GM12878 (cell line): Measurements from ENCODE around the gene SCAMP1. TPM values are rescaled to one million over a fixed set of nuclear protein-coding genes. Genes with fewer than 3 reads are reported as not detected.

Experiments
- ATAC-seq: fragments of 200-7000 bp; cut with Tn5 transposase; 3 replicates; pipeline ENCODE4 v1.9.1; 2020; ENCODE audit warnings: mild to moderate bottlenecking, moderate library complexity
- BruUV-seq: library from RNA; stranded (reverse); fragments of 400-500 nt; replicated peaks from 2 replicates; lab custom pipeline; 2021; lab: Mats Ljungman, UMichigan
- CTCF ChIA-PET: fragments of 300-600 bp; sonication (Branson Sonifier 250); formaldehyde crosslinking; extraction: SDS; loops from one replicate; lab custom pipeline; 2021; ENCODE audit warnings: inconsistent platforms; lab: Yijun Ruan, JAX
- POLR2A ChIA-PET: fragments of 350-600 bp; formaldehyde crosslinking; extraction: SDS; loops from one replicate; lab custom pipeline; 2021; ENCODE audit warnings: inconsistent platforms; lab: Charles Lee
- RAD21 ChIA-PET: fragments of 300-600 bp; sonication (Branson Sonifier 250); formaldehyde crosslinking; loops from one replicate; lab custom pipeline; 2023; ENCODE audit warnings: antibody characterized with exemption; ENCODE audit not compliant: unreplicated experiment; lab: Charles Lee
- SMC1A ChIA-PET: fragments of 300-600 bp; sonication (Branson Sonifier 250); formaldehyde crosslinking; loops from one replicate; lab custom pipeline; 2023; ENCODE audit not compliant: unreplicated experiment, uncharacterized antibody; lab: Charles Lee
- DNase-seq: peaks from one replicate; pipeline ENCODE4 v3.0.0-alpha.2; 2011; ENCODE audit warnings: low read depth, low spot score
- FAIRE-seq: peaks from 3 replicates; lab custom pipeline; 2011; peaks lifted over from hg19 to GRCh38; lab: Jason Lieb, UNC
- H2AFZ ChIP-seq: 2 replicates; pipeline ENCODE4 v1.6.0; 2011; ENCODE audit warnings: low read depth, low read length, control low read depth; ENCODE audit not compliant: control insufficient read depth
- H3K27ac ChIP-seq: 2 replicates; pipeline ENCODE4 v1.5.1; 2011; ENCODE audit warnings: control low read depth; ENCODE audit not compliant: control insufficient read depth, insufficient read depth
- H3K27me3 ChIP-seq, 2 experiments: replicated peaks in 1 of 2; 2 replicates each; pipeline versions ENCODE4 v1.6.0 to v1.6.1; 2011; ENCODE audit warnings: low read length in 1 of 2; ENCODE audit not compliant: control insufficient read depth in 2 of 2, insufficient read depth in 2 of 2
- H3K36me3 ChIP-seq, 2 experiments: 2 replicates each; pipeline ENCODE4 v1.5.1; 2011; ENCODE audit warnings: low read length in 1 of 2; ENCODE audit not compliant: control insufficient read depth in 2 of 2, insufficient read depth in 2 of 2
- H3K4me1 ChIP-seq: 2 replicates; pipeline ENCODE4 v1.6.1; 2011; ENCODE audit warnings: mild to moderate bottlenecking, low read length, moderate library complexity, mixed read lengths; ENCODE audit not compliant: control insufficient read depth, insufficient read depth
- H3K4me2 ChIP-seq: 2 replicates; pipeline ENCODE4 v1.6.0; 2011; ENCODE audit warnings: control low read depth; ENCODE audit not compliant: control insufficient read depth, insufficient read depth
- H3K4me3 ChIP-seq: fragments of 200-600 bp; sonication (generic); 2 replicates; pipeline ENCODE4 v1.5.1; 2016
- H3K79me2 ChIP-seq: 2 replicates; pipeline ENCODE4 v1.6.0; 2011; ENCODE audit warnings: low read length; ENCODE audit not compliant: control insufficient read depth, insufficient read depth
- H3K9ac ChIP-seq: 2 replicates; pipeline ENCODE4 v1.8.0; 2011; ENCODE audit warnings: low read length, control low read depth, mixed read lengths; ENCODE audit not compliant: control insufficient read depth, insufficient read depth
- H3K9me3 ChIP-seq: replicated peaks from 3 replicates; pipeline ENCODE4 v1.5.1; 2011; ENCODE audit warnings: mild to moderate bottlenecking, low read length; ENCODE audit not compliant: control insufficient read depth, insufficient read depth
- H4K20me1 ChIP-seq: 2 replicates; pipeline ENCODE4 v1.6.0; 2011; ENCODE audit not compliant: control insufficient read depth, insufficient read depth
- ATF2 ChIP-seq: IDR thresholded peaks from 2 replicates; pipeline ENCODE4 v1.6.1; 2012; ENCODE audit warnings: low read length, inconsistent platforms
- BCL11A ChIP-seq: IDR thresholded peaks from 2 replicates; pipeline ENCODE4 v1.6.1; 2011; ENCODE audit warnings: low read depth, low read length
- CBX3 ChIP-seq: fragments of 200-600 bp; sonication (generic); IDR thresholded peaks from 2 replicates; pipeline ENCODE4 v1.6.1; 2016; ENCODE audit warnings: low read depth, borderline replicate concordance
- CREM ChIP-seq: IDR thresholded peaks from 2 replicates; pipeline ENCODE4 v1.6.1; 2014; ENCODE audit warnings: antibody characterized with exemption, low read depth
- CTCF ChIP-seq, 3 experiments: IDR thresholded peaks in 2 of 3; conservative IDR thresholded peaks in 1 of 3; 2 replicates each; pipeline ENCODE4 v1.5.1; 2011; ENCODE audit warnings: low read depth in 3 of 3, low read length in 3 of 3, mild to moderate bottlenecking in 3 of 3, control low read depth in 2 of 3, moderate library complexity in 2 of 3, inconsistent platforms in 1 of 3, mixed read lengths in 1 of 3; ENCODE audit not compliant: control insufficient read depth in 2 of 3, insufficient read depth in 1 of 3; ENCODE audit errors: extremely low read depth in 1 of 3
- IKZF2 ChIP-seq, 2 experiments: fragments of 450-650 bp; IDR thresholded peaks; 2 replicates each; pipeline ENCODE4 v1.6.1; 2017; ENCODE audit warnings: mild to moderate bottlenecking in 2 of 2, moderate library complexity in 2 of 2
- MAX ChIP-seq: IDR thresholded peaks from 2 replicates; pipeline ENCODE4 v1.6.1; 2012; ENCODE audit warnings: low read depth, low read length, improper control_type of control experiment
- MTA3 ChIP-seq: IDR thresholded peaks from 2 replicates; pipeline ENCODE4 v1.6.1; 2012; ENCODE audit warnings: low read length, inconsistent platforms, borderline replicate concordance
- PKNOX1 ChIP-seq: fragments of 450-650 bp; IDR thresholded peaks from 2 replicates; pipeline ENCODE4 v1.6.1; 2016; ENCODE audit warnings: mild to moderate bottlenecking
- SKIL ChIP-seq: fragments of 450-650 bp; IDR thresholded peaks from 2 replicates; pipeline ENCODE4 v1.6.1; 2017; ENCODE audit warnings: mild to moderate bottlenecking, low read depth, inconsistent platforms; ENCODE audit not compliant: poor library complexity, severe bottlenecking
- SMC3 ChIP-seq: IDR thresholded peaks from 2 replicates; pipeline ENCODE4 v1.6.1; 2011; ENCODE audit warnings: low read length, improper control_type of control experiment, borderline replicate concordance
- SPI1 ChIP-seq: IDR thresholded peaks from 2 replicates; pipeline ENCODE4 v1.6.1; 2011; ENCODE audit warnings: low read depth, mild to moderate bottlenecking, low read length, moderate library complexity, borderline replicate concordance; ENCODE audit not compliant: insufficient read depth
- ZNF384 ChIP-seq: IDR thresholded peaks from 2 replicates; pipeline ENCODE4 v1.6.1; 2012; ENCODE audit warnings: low read depth, mild to moderate bottlenecking, low read length, improper control_type of control experiment, borderline replicate concordance
- WGBS: methylation state at CpG from one replicate; pipeline ENCODE4 v1.1.6; 2016; ENCODE audit warnings: low lambda C conversion rate; ENCODE audit not compliant: insufficient replicate concordance, insufficient coverage; ENCODE audit errors: missing lambda C conversion rate; 5-methylcytosine and 5-hydroxymethylcytosine counted together
- in situ Hi-C: fragments of 300-500 bp; cut with MboI; formaldehyde crosslinking; loops from 9 replicates; pipeline ENCODE4 v1.14.3; 2018; ENCODE audit warnings: mixed read lengths
- intact Hi-C: fragments of 100-400 bp; cut with micrococcal nuclease; formaldehyde crosslinking; loops from one replicate; pipeline ENCODE4 v1.14.2; 2022; ENCODE audit not compliant: unreplicated experiment
- polyA plus RNA-seq, 11 experiments: library from polyadenylated mRNA; depleted of rRNA in 4 of 11; unstranded in 6 of 11; stranded (reverse) in 5 of 11; fragments of >200 nt; fragmentation: Nextera tagmentation in 4 of 11; fragmentation: Illumina TruSeq in 1 of 11; extraction: Ambion mirVana in 4 of 11; extraction: Trizol in 1 of 11; gene quantifications; 1 replicate in 1 of 11; 2 replicates in 10 of 11; pipeline versions ENCODE4 v1.2.1 to v1.2.3, GENCODE V29; 2011 to 2016; ENCODE audit warnings: inconsistent platforms in 2 of 11, missing spikeins in 2 of 11, low read depth in 1 of 11
- total RNA-seq, 4 experiments: library from RNA; depleted of rRNA in 3 of 4; stranded (reverse); fragments of >200 nt in 3 of 4; fragmentation: Illumina TruSeq in 1 of 4; extraction: Trizol in 1 of 4; gene quantifications; 2 replicates each; pipeline versions ENCODE4 v1.2.1 to v1.2.3, GENCODE V29; 2013 to 2021

SCAMP1 gene
- total and polyA plus RNA-seq, 10 of the 15 experiments (the other 5 are each of a cell fraction or from before 2014, with no cell fraction given) = 6.4 to 27.9 (median 20.0) TPM

- no peak for TF ChIP-seq ZNF384
These were observed 127.4 kb downstream of the SCAMP1 start (continued) for GRCh38 chr5:78487846-78488245.

GRCh38 chr5:78490709-78491485 is 130.5 kb downstream of the SCAMP1 start:
- CTCF ChIA-PET = interaction anchor here (0.9 to 1.4 kb wide), 4 partner anchors 15 to 23 kb away, joined by 3 to 6 read pairs (median 4); no protein-coding TSS in a partner anchor
- Histone ChIP-seq H3K79me2 (no peaks in the 10 kb centered on the region), H3K9me3 (no peaks in the 10 kb centered on the region), H3K27ac (no peak overlapping the region), H3K4me3 (no peak overlapping the region), H3K36me3 (peaks cover 11 to 32% of the 10 kb centered on the region in 2 experiments; a peak in 3 of 4 replicates), H3K27me3 (no peaks in the 10 kb centered on the region), H3K9ac (no peak overlapping the region), H2AFZ (no peak overlapping the region), H3K4me2 (no peak overlapping the region), H4K20me1 (no peaks in the 10 kb centered on the region; the same call in 1 of the 2 replicates), H3K4me1 (peaks cover 3% of the 10 kb centered on the region)
- SMC1A ChIA-PET = interaction anchor here (0.6 to 1.4 kb wide), 3 partner anchors 17 to 132 kb away, joined by 3 to 4 read pairs (median 3); no protein-coding TSS in a partner anchor
- in situ Hi-C loops = no loop called here
- FAIRE-seq = no peak
- POLR2A ChIA-PET = interaction anchor here (0.5 to 0.6 kb wide), 2 partner anchors 8 to 157 kb away, joined by 4 to 5 read pairs; partner anchors contain the start of gene LHFPL2
- WGBS = 99% methylated on average over 4 of the region's 4 CpGs
- BruUV-seq = no TSS peak
- DNase-seq = no peak
- intact Hi-C loops = no loop called here
- RAD21 ChIA-PET = interaction anchor here (0.8 to 0.9 kb wide), 2 partner anchors 19 to 475 kb away, joined by 3 read pairs; no protein-coding TSS in a partner anchor
- ATAC-seq = no peak
- no peak for TF ChIP-seq IKZF2 (IDR thresholded peaks at IDR 0.05)
- TF ChIP-seq ATF2 = no peak
- TF ChIP-seq BCL11A = no peak
- TF ChIP-seq SKIL = no peak
- no peak for TF ChIP-seq CBX3
- TF ChIP-seq MTA3 = no peak
- TF ChIP-seq CTCF (IDR thresholded peaks at IDR 0.05 in 2 of 3, conservative IDR thresholded peaks at IDR 0.05 in 1 of 3; ENCODE audit: control insufficient read depth in 2 of 3, extremely low read depth in 1 of 3, insufficient read depth in 1 of 3, low read depth in 3 of 3, low read length in 3 of 3) = no peak
- no peak for TF ChIP-seq SMC3
- TF ChIP-seq MAX = no peak
- TF ChIP-seq CREM = no peak
- no peak for TF ChIP-seq PKNOX1
- TF ChIP-seq SPI1 = no peak
